Transverse colon (tissue), 4 donors: ENCODE results near the gene HMGCL. TPM values are rescaled to one million over a fixed set of nuclear protein-coding genes. Genes with fewer than 3 reads are reported as not detected.

Experiments
- DNase-seq: peaks from one replicate; pipeline ENCODE4 v3.0.0-alpha.2; 2019
- H3K27ac ChIP-seq, 4 donors: fragments of 200-600 bp; sonication (generic); 2 replicates each; pipeline ENCODE4 v1.5.1; 2016 to 2018; ENCODE audit warnings: inconsistent platforms in 4 of 4
- H3K27me3 ChIP-seq: fragments of 200-600 bp; sonication (generic); 2 replicates; pipeline ENCODE4 v1.5.1; 2017; ENCODE audit warnings: inconsistent platforms
- H3K36me3 ChIP-seq, 4 donors: fragments of 200-600 bp; sonication (generic); 2 replicates each; pipeline ENCODE4 v1.5.1; 2017 to 2019; ENCODE audit warnings: inconsistent platforms in 4 of 4
- H3K4me1 ChIP-seq, 4 donors: fragments of 200-600 bp; sonication (generic); 2 replicates each; pipeline ENCODE4 v1.5.1; 2017 to 2020; ENCODE audit warnings: inconsistent platforms in 4 of 4
- H3K4me3 ChIP-seq, 4 donors: fragments of 200-600 bp; sonication (generic); 1 replicate in 1 of 4; 2 replicates in 3 of 4; pipeline versions ENCODE4 v1.5.1 to v1.6.1; 2017 to 2019; ENCODE audit warnings: inconsistent platforms in 4 of 4
- H3K9me3 ChIP-seq, 2 donors: fragments of 200-600 bp; sonication (generic); 2 replicates each; pipeline ENCODE4 v1.5.1; 2017 to 2019; ENCODE audit warnings: inconsistent platforms in 2 of 2
- EP300 ChIP-seq: sonication (generic); formaldehyde crosslinking; IDR thresholded peaks from one replicate; pipeline ENCODE4 v1.6.1; 2017; ENCODE audit warnings: antibody characterized with exemption, low read depth
- POLR2A ChIP-seq: fragments of 450-650 bp; IDR thresholded peaks from one replicate; pipeline ENCODE4 v1.6.1; 2016; ENCODE audit warnings: antibody characterized with exemption, mild to moderate bottlenecking, moderate library complexity
- POLR2AphosphoS5 ChIP-seq, 3 donors: sonication (generic); formaldehyde crosslinking; IDR thresholded peaks; one replicate each; pipeline ENCODE4 v1.6.1; 2016; ENCODE audit warnings: antibody characterized with exemption in 3 of 3
- WGBS, 2 donors: methylation state at CpG; one replicate each; pipeline ENCODE4 v1.1.5; 2018; ENCODE audit warnings: low coverage in 1 of 2; 5-methylcytosine and 5-hydroxymethylcytosine counted together
- in situ Hi-C, 4 donors: fragments of 200-750 bp; cut with MboI; loops; one replicate each; pipeline versions ENCODE4 v1.15.0 to v1.15.1; 2017; ENCODE audit warnings: low sequenced_read_pairs in 3 of 4, low pct_ligation_motif_present in 1 of 4, low pct_unique_long_range_greater_than_20kb in 1 of 4
- intact Hi-C: fragments of 100-400 bp; cut with DNase I; formaldehyde crosslinking; loops from one replicate; pipeline ENCODE4 v1.15.1; 2023; ENCODE audit warnings: low total_unique reads
- total RNA-seq, 4 donors: library from RNA; depleted of rRNA; stranded (reverse); fragments of >200 nt; gene quantifications; one replicate each; pipeline ENCODE4 v1.1.0, GENCODE V29; 2016
- TF ChIP-seq, protein P1 (sequence below), 5 experiments: fragments of 200-600 bp in 3 of 5; fragments of 450-650 bp in 2 of 5; sonication (generic) in 3 of 5; IDR thresholded peaks; 1 replicate in 2 of 5; 2 replicates in 3 of 5; pipeline ENCODE4 v1.5.1; 2016 to 2017; ENCODE audit warnings: antibody characterized with exemption in 5 of 5, inconsistent platforms in 3 of 5, mild to moderate bottlenecking in 2 of 5, moderate library complexity in 1 of 5

The HMGCL gene
- total RNA-seq, 4 donors from 2014 or later = 59.8 to 83.4 (median 60.7) TPM

- intact Hi-C loops (no loop called here), in situ Hi-C loops (no loop called here)
- no peak for DNase-seq
- no peak overlapping the region for H3K4me3 ChIP-seq
- H3K27ac ChIP-seq = no peak overlapping the region
- peaks cover 0 to 3% (median 0%) of the 10 kb centered on the region in 4 donors for H3K4me1 ChIP-seq
- WGBS, 2 donors = 83 to 95% methylated on average over 1 of the region's 1 CpG
- peaks cover 0 to 91% (median 39%) of the 10 kb centered on the region in 4 donors for H3K36me3 ChIP-seq
- no peaks in the 10 kb centered on the region for H3K27me3 ChIP-seq
- TF ChIP-seq POLR2A (no peak), POLR2AphosphoS5 (IDR thresholded peaks at IDR 0.05) (no peak), EP300 (no peak)
- TF ChIP-seq, protein P1, sequence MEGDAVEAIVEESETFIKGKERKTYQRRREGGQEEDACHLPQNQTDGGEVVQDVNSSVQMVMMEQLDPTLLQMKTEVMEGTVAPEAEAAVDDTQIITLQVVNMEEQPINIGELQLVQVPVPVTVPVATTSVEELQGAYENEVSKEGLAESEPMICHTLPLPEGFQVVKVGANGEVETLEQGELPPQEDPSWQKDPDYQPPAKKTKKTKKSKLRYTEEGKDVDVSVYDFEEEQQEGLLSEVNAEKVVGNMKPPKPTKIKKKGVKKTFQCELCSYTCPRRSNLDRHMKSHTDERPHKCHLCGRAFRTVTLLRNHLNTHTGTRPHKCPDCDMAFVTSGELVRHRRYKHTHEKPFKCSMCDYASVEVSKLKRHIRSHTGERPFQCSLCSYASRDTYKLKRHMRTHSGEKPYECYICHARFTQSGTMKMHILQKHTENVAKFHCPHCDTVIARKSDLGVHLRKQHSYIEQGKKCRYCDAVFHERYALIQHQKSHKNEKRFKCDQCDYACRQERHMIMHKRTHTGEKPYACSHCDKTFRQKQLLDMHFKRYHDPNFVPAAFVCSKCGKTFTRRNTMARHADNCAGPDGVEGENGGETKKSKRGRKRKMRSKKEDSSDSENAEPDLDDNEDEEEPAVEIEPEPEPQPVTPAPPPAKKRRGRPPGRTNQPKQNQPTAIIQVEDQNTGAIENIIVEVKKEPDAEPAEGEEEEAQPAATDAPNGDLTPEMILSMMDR (IDR thresholded peaks at IDR 0.05) = no peak
- no peaks in the 10 kb centered on the region for H3K9me3 ChIP-seq
These were observed 67.4 kb downstream of the HMGCL start for GRCh38 chr1:23757812-23758211.

GRCh38 chr1:23756676-23757075 lies 68.6 kb downstream of the HMGCL start:
- Histone ChIP-seq H3K9me3 (no peaks in the 10 kb centered on the region), H3K27me3 (no peaks in the 10 kb centered on the region), H3K4me1 (peaks cover 0 to 3% (median 0%) of the 10 kb centered on the region in 4 donors), H3K4me3 (no peak overlapping the region), H3K27ac (no peak overlapping the region), H3K36me3 (peaks cover 2 to 95% (median 41%) of the 10 kb centered on the region in 4 donors)
- TF ChIP-seq EP300 = no peak
- in situ Hi-C loops = no loop called here
- 97% methylated on average over 3 of the region's 3 CpGs; no CpG with 5 or more reads in 1 of the 2 donors for WGBS, 2 donors
- intact Hi-C loops = no loop called here
- DNase-seq = no peak

DNA sequence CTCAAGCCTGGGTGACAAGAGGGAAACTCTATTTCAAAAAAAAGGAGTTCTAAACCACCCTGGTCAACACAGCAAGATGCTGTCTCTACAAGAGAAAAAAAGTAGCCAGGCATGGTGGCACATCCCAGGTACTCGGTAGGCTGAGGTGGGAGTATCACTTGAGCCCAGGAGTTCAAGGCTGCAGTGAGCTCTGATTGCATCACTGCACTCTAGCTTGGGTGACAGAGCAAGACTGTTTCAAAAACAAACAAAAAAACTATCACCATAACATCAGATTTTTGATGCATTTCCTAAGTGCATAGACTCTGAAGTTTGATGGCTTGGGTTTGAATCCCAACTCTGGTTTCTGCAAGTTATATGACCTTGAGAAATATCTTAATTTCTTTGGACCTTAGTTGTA lies 72.3 kb downstream of the HMGCL start:
- DNase-seq = no peak
- TF ChIP-seq EP300 = no peak
- TF ChIP-seq POLR2AphosphoS5 (IDR thresholded peaks at IDR 0.05) = no peak
- TF ChIP-seq POLR2A = no peak
- TF ChIP-seq, protein P1 (IDR thresholded peaks at IDR 0.05) = no peak
- in situ Hi-C loops = no loop called here
- Histone ChIP-seq H3K4me1 (no peaks in the 10 kb centered on the region), H3K9me3 (no peaks in the 10 kb centered on the region), H3K27ac (no peak overlapping the region), H3K4me3 (no peak overlapping the region), H3K27me3 (no peaks in the 10 kb centered on the region), H3K36me3 (peaks cover 2 to 79% (median 40%) of the 10 kb centered on the region in 4 donors)
- intact Hi-C loops = no loop called here
- 100% methylated on average over 1 of the region's 1 CpG; no CpG with 5 or more reads in 1 of the 2 donors for WGBS, 2 donors

Other genes with a start within 250 kb of the HMGCL start
- gene RPL11, start 133.6 kb downstream of the HMGCL start, total RNA-seq = 100 to 1,000 TPM; 382 to 822 (median 494) TPM
- 10 to 100 TPM in 3 of 4 donors, 1 to 10 TPM in 1; 9.6 to 39.3 (median 33.2) TPM for gene ELOA, start 82.0 kb downstream of the HMGCL start, total RNA-seq
- 10 to 100 TPM; 36.7 to 40.6 (median 38.9) TPM for gene PITHD1, start 47.0 kb downstream of the HMGCL start, total RNA-seq
- gene LYPLA2, start 34.3 kb downstream of the HMGCL start, total RNA-seq = 100 to 1,000 TPM in 1 of 4 donors, 10 to 100 TPM in 3; 23.1 to 110 (median 84.4) TPM
- gene GALE, start 24.7 kb downstream of the HMGCL start, total RNA-seq = 100 to 1,000 TPM in 2 of 4 donors, 10 to 100 TPM in 2; 28.5 to 166 (median 124) TPM
- 100 to 1,000 TPM in 2 of 4 donors, 10 to 100 TPM in 2; 30.4 to 231 (median 92.9) TPM for gene FUCA1, start 42.9 kb upstream of the HMGCL start, total RNA-seq
- gene CNR2, start 87.9 kb upstream of the HMGCL start, total RNA-seq = 1 to 10 TPM in 2 of 4 donors, not detected in 2; 1.6 to 3.4 TPM
- 100 to 1,000 TPM in 2 of 4 donors, 10 to 100 TPM in 2; 98.0 to 136 (median 111) TPM for gene PNRC2, start 134.4 kb upstream of the HMGCL start, total RNA-seq
- gene SRSF10, start 154.9 kb upstream of the HMGCL start, total RNA-seq = 100 to 1,000 TPM in 1 of 4 donors, 10 to 100 TPM in 3; 58.4 to 140 (median 91.3) TPM